Immature natural killer cell (primary cell): ENCODE data around the gene UBB. TPM values are rescaled to one million over a fixed set of nuclear protein-coding genes. Genes with fewer than 3 reads are reported as not detected.
A peak's percentile ranks its signal among the peaks of the same experiment; 100 is the strongest.

ENCODE experiments used
- DNase-seq, 3 donors: peaks; one replicate each; pipeline ENCODE4 v3.0.0; 2022; ENCODE audit warnings: mixed read lengths in 1 of 3
- H3K27ac Mint-ChIP-seq, 6 donors: one replicate each; pipeline ENCODE4 v1.8.0; 2020; ENCODE audit warnings: mixed read lengths in 6 of 6, mild to moderate bottlenecking in 5 of 6, inconsistent platforms in 4 of 6, moderate library complexity in 3 of 6
- H3K27me3 Mint-ChIP-seq, 3 donors: one replicate each; pipeline ENCODE4 v1.8.0; 2020 to 2021; ENCODE audit warnings: low read depth in 3 of 3, mild to moderate bottlenecking in 3 of 3, mixed read lengths in 3 of 3, moderate library complexity in 3 of 3, inconsistent platforms in 1 of 3
- H3K36me3 Mint-ChIP-seq, 3 donors: one replicate each; pipeline ENCODE4 v1.8.0; 2020; ENCODE audit warnings: mixed read lengths in 3 of 3, inconsistent platforms in 2 of 3, mild to moderate bottlenecking in 2 of 3
- H3K4me1 Mint-ChIP-seq, 2 donors: one replicate each; pipeline ENCODE4 v1.8.0; 2020; ENCODE audit warnings: inconsistent platforms in 2 of 2, mild to moderate bottlenecking in 2 of 2, mixed read lengths in 2 of 2, moderate library complexity in 1 of 2
- H3K4me3 Mint-ChIP-seq, 5 donors: one replicate each; pipeline ENCODE4 v1.8.0; 2020; ENCODE audit warnings: mild to moderate bottlenecking in 5 of 5, mixed read lengths in 5 of 5, inconsistent platforms in 3 of 5, moderate library complexity in 3 of 5
- H3K9me3 Mint-ChIP-seq, 6 donors: one replicate each; pipeline ENCODE4 v1.8.0; 2020; ENCODE audit warnings: mild to moderate bottlenecking in 6 of 6, mixed read lengths in 6 of 6, inconsistent platforms in 4 of 6, moderate library complexity in 3 of 6
- polyA plus RNA-seq, 3 donors: library from polyadenylated mRNA; unstranded; fragments of 300-500 nt; fragmentation: Illumina TruSeq; gene quantifications; one replicate each; pipeline ENCODE4 v1.2.3, GENCODE V29; 2021

UBB gene
- polyA plus RNA-seq, 3 donors from 2014 or later: 3,354 to 4,873 (median 3,832) TPM

GRCh38 chr17:16353317-16354174 lies 27.3 kb upstream of the UBB start, which contains the start of gene CENPV:
Gene CENPV (minus strand): TSS chr17:16353469. CDS start chr17:16353436, 33 bp downstream.
- peaks cover 3 to 9% (median 5%) of the 10 kb centered on the region in 3 donors for H3K27me3 Mint-ChIP-seq
- H3K9me3 Mint-ChIP-seq: no peaks in the 10 kb centered on the region
- peak within 1 kb of the TSS; percentile 60 to 80 (median 67) for H3K27ac Mint-ChIP-seq
- peak within 1 kb of the TSS; percentile 90 to 96 (median 95) for H3K4me3 Mint-ChIP-seq
- H3K4me1 Mint-ChIP-seq: peaks cover 16 to 23% of the 10 kb centered on the region in 2 donors
- peaks cover 0 to 3% (median 0%) of the 10 kb centered on the region in 3 donors for H3K36me3 Mint-ChIP-seq
- DNase-seq: peak; percentile 60 to 64 (median 64)

- Mint-ChIP-seq H3K4me3 (peak overlapping the region; percentile 58 to 91 (median 86)), H3K9me3 (no peaks in the 10 kb centered on the region), H3K36me3 (no peaks in the 10 kb centered on the region), H3K27me3 (peaks cover 5 to 9% (median 5%) of the 10 kb centered on the region in 3 donors), H3K27ac (peak overlapping the region in 1 of 6 donors; percentile 26), H3K4me1 (peaks cover 16 to 23% of the 10 kb centered on the region in 2 donors)
- no peak for DNase-seq
Measured at GRCh38 chr17:16354585-16354984, 26.3 kb upstream of the UBB start.

- Mint-ChIP-seq H3K4me1 (peaks cover 5 to 7% of the 10 kb centered on the region in 2 donors), H3K4me3 (no peak overlapping the region), H3K27me3 (peaks cover 5 to 9% (median 5%) of the 10 kb centered on the region in 3 donors), H3K36me3 (no peaks in the 10 kb centered on the region), H3K9me3 (no peaks in the 10 kb centered on the region), H3K27ac (no peak overlapping the region)
- no peak for DNase-seq
Measured at GRCh38 chr17:16358394-16358793, 22.5 kb upstream of the UBB start.

- H3K9me3 Mint-ChIP-seq: no peaks in the 10 kb centered on the region
- H3K27me3 Mint-ChIP-seq: peaks cover 0 to 3% (median 2%) of the 10 kb centered on the region in 3 donors
- peaks cover 0 to 3% of the 10 kb centered on the region in 2 donors for H3K4me1 Mint-ChIP-seq
- no peaks in the 10 kb centered on the region for H3K36me3 Mint-ChIP-seq
- H3K27ac Mint-ChIP-seq: no peak overlapping the region
- DNase-seq: no peak
- H3K4me3 Mint-ChIP-seq: no peak overlapping the region
Measured at GRCh38 chr17:16361874-16362273, 19.0 kb upstream of the UBB start.

- Mint-ChIP-seq H3K4me3 (no peak overlapping the region), H3K27me3 (peaks cover 0 to 2% (median 0%) of the 10 kb centered on the region in 3 donors), H3K4me1 (peaks cover 0 to 3% of the 10 kb centered on the region in 2 donors), H3K9me3 (no peaks in the 10 kb centered on the region), H3K27ac (peak overlapping the region in 1 of 6 donors; percentile 65), H3K36me3 (no peaks in the 10 kb centered on the region)
- peak; percentile 58 to 64 (median 61) for DNase-seq
Measured at GRCh38 chr17:16363749-16364536, 16.9 kb upstream of the UBB start.

GRCh38 chr17:16364625-16365024 lies 16.3 kb upstream of the UBB start:
- no peaks in the 10 kb centered on the region for H3K27me3 Mint-ChIP-seq
- no peaks in the 10 kb centered on the region for H3K36me3 Mint-ChIP-seq

GRCh38 chr17:16371742-16372141 lies 9.1 kb upstream of the UBB start:
- Mint-ChIP-seq H3K36me3 (no peaks in the 10 kb centered on the region), H3K9me3 (no peaks in the 10 kb centered on the region), H3K4me1 (no peaks in the 10 kb centered on the region), H3K27me3 (peaks cover 0 to 3% (median 2%) of the 10 kb centered on the region in 3 donors), H3K4me3 (no peak overlapping the region), H3K27ac (no peak overlapping the region)
- DNase-seq: no peak

More at GRCh38 chr17:16364625-16365024, 16.3 kb upstream of the UBB start:
- Mint-ChIP-seq H3K9me3 (no peaks in the 10 kb centered on the region), H3K4me1 (peaks cover 0 to 3% of the 10 kb centered on the region in 2 donors), H3K27ac (no peak overlapping the region), H3K4me3 (no peak overlapping the region)
- DNase-seq: no peak

GRCh38 chr17:16374146-16374938 lies 6.5 kb upstream of the UBB start:
- H3K36me3 Mint-ChIP-seq: no peaks in the 10 kb centered on the region
- no peaks in the 10 kb centered on the region for H3K9me3 Mint-ChIP-seq
- H3K27ac Mint-ChIP-seq: no peak overlapping the region
- H3K4me1 Mint-ChIP-seq: no peaks in the 10 kb centered on the region
- DNase-seq: no peak
- no peak overlapping the region for H3K4me3 Mint-ChIP-seq
- peaks cover 0 to 3% (median 2%) of the 10 kb centered on the region in 3 donors for H3K27me3 Mint-ChIP-seq

- peaks cover 5 to 16% (median 11%) of the 10 kb centered on the region in 3 donors for H3K36me3 Mint-ChIP-seq
- DNase-seq: no peak
- H3K27ac Mint-ChIP-seq: no peak overlapping the region
- peaks cover 22 to 25% of the 10 kb centered on the region in 2 donors for H3K4me1 Mint-ChIP-seq
- H3K4me3 Mint-ChIP-seq: no peak overlapping the region
- no peaks in the 10 kb centered on the region for H3K9me3 Mint-ChIP-seq
- peaks cover 16 to 22% (median 16%) of the 10 kb centered on the region in 3 donors for H3K27me3 Mint-ChIP-seq
Measured at GRCh38 chr17:16377941-16378341, 3.0 kb upstream of the UBB start.

GRCh38 chr17:16378636-16379282 lies 2.1 kb upstream of the UBB start:
- Mint-ChIP-seq H3K4me3 (peak overlapping the region in 3 of 5 donors; percentile 18 to 40 (median 35)), H3K27ac (peak overlapping the region in 3 of 6 donors; percentile 10 to 49 (median 40)), H3K27me3 (peaks cover 16 to 20% (median 16%) of the 10 kb centered on the region in 3 donors), H3K36me3 (peaks cover 8 to 20% (median 11%) of the 10 kb centered on the region in 3 donors), H3K9me3 (no peaks in the 10 kb centered on the region), H3K4me1 (peaks cover 30 to 33% of the 10 kb centered on the region in 2 donors)
- no peak for DNase-seq

GRCh38 chr17:16379654-16380053 lies 1.2 kb upstream of the UBB start:
- H3K4me3 Mint-ChIP-seq: no peak overlapping the region
- peak overlapping the region in 1 of 6 donors; percentile 10 for H3K27ac Mint-ChIP-seq
- H3K9me3 Mint-ChIP-seq: no peaks in the 10 kb centered on the region
- H3K27me3 Mint-ChIP-seq: peaks cover 16 to 20% (median 16%) of the 10 kb centered on the region in 3 donors
- peaks cover 8 to 27% (median 11%) of the 10 kb centered on the region in 3 donors for H3K36me3 Mint-ChIP-seq
- peaks cover 39 to 42% of the 10 kb centered on the region in 2 donors for H3K4me1 Mint-ChIP-seq
- no peak for DNase-seq

GRCh38 chr17:16381496-16381820 lies 567 bp downstream of the UBB start:
- no peak for DNase-seq
- Mint-ChIP-seq H3K36me3 (peaks cover 8 to 27% (median 11%) of the 10 kb centered on the region in 3 donors), H3K27ac (peak overlapping the region; percentile 96 to 99 (median 98)), H3K4me3 (peak overlapping the region; percentile 89 to 96 (median 93)), H3K9me3 (no peaks in the 10 kb centered on the region), H3K4me1 (peaks cover 43 to 48% of the 10 kb centered on the region in 2 donors), H3K27me3 (peaks cover 14 to 22% (median 16%) of the 10 kb centered on the region in 3 donors)
